Liver (tissue), 3 donors: ENCODE data around the gene NCOA3.

Experiments used
- EGR1 ChIP-seq, 2 donors: IDR thresholded peaks; 2 replicates each; pipeline ENCODE4 v1.6.1; 2016 to 2018; ENCODE audit warnings: antibody characterized with exemption in 2 of 2, low read depth in 2 of 2
- RAD21 ChIP-seq, 2 donors: IDR thresholded peaks; 2 replicates each; pipeline ENCODE4 v1.6.1; 2016; ENCODE audit warnings: antibody characterized with exemption in 2 of 2, mild to moderate bottlenecking in 2 of 2
- SP1 ChIP-seq: IDR thresholded peaks from 2 replicates; pipeline ENCODE4 v1.6.1; 2018; ENCODE audit warnings: antibody characterized with exemption, mild to moderate bottlenecking
- TAF1 ChIP-seq: conservative IDR thresholded peaks from 2 replicates; pipeline ENCODE4 v1.6.1; 2016; ENCODE audit warnings: antibody characterized with exemption, mild to moderate bottlenecking
- YY1 ChIP-seq: IDR thresholded peaks from 2 replicates; pipeline ENCODE4 v1.6.1; 2016; ENCODE audit warnings: antibody characterized with exemption, mild to moderate bottlenecking
- TF ChIP-seq, protein P1 (sequence below): fragments of 150-350 bp; IDR thresholded peaks from 2 replicates; pipeline ENCODE4 v1.5.1; 2017; ENCODE audit warnings: improper control_type of control experiment, low read depth, low read length; ENCODE audit not compliant: missing input control
- donor health status: healthy.
- donor health status: healthy.

GRCh38 chr20:47673671-47673955 is 171.9 kb downstream of the NCOA3 start:
- TF ChIP-seq, protein P1, sequence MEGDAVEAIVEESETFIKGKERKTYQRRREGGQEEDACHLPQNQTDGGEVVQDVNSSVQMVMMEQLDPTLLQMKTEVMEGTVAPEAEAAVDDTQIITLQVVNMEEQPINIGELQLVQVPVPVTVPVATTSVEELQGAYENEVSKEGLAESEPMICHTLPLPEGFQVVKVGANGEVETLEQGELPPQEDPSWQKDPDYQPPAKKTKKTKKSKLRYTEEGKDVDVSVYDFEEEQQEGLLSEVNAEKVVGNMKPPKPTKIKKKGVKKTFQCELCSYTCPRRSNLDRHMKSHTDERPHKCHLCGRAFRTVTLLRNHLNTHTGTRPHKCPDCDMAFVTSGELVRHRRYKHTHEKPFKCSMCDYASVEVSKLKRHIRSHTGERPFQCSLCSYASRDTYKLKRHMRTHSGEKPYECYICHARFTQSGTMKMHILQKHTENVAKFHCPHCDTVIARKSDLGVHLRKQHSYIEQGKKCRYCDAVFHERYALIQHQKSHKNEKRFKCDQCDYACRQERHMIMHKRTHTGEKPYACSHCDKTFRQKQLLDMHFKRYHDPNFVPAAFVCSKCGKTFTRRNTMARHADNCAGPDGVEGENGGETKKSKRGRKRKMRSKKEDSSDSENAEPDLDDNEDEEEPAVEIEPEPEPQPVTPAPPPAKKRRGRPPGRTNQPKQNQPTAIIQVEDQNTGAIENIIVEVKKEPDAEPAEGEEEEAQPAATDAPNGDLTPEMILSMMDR, result no peak
- TF ChIP-seq YY1 (no peak), EGR1 (IDR thresholded peaks at IDR 0.05; ENCODE audit: low read depth in 2 of 2) (no peak), RAD21 (IDR thresholded peaks at IDR 0.05) (no peak), TAF1 (no peak), SP1 (no peak)
